LNCaP clone FGC (cell line): ENCODE data around the gene LRRC47.

Experiments
- DNase-seq: peaks from one replicate; pipeline ENCODE4 v3.0.0-alpha.2; 2011; ENCODE audit warnings: low read depth
- H3K4me3 ChIP-seq: 2 replicates; pipeline ENCODE4 v1.5.1; 2011; ENCODE audit warnings: mild to moderate bottlenecking, low read depth, low read length, control low read depth
- TF ChIP-seq, protein P1 (sequence below): IDR thresholded peaks from 2 replicates; pipeline ENCODE4 v1.5.1; 2012; ENCODE audit warnings: mild to moderate bottlenecking; ENCODE audit not compliant: control insufficient read depth, insufficient read depth; ENCODE audit errors: extremely low read depth

The LRRC47 gene

DNA sequence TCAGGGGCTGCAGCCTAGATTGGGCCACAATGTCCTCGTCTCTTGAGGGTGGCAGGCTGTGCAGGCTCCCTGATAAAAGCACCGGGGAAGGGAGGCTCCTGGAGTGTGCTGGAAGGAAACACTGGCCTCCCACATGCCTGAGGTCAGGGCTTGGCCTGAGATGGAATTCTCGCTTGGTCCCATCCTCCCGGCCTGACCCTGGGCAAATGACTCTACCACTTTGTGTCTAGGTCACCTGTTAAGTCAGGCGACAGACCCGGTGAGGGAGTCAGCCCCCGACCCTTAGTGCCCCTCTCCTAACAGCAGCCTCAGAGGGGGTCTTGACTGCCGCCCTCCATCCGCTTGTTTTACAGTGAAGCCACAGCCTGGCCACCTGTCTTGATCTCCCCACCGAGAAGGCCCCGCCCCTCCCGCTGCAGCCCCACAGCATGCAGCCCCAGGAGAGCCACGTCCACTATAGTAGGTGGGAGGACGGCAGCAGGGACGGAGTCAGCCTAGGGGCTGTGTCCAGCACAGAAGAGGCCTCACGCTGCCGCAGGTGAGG, 21.3 kb downstream of the LRRC47 start:
- no peak overlapping the region for H3K4me3 ChIP-seq
- no peak for DNase-seq
- TF ChIP-seq, protein P1, sequence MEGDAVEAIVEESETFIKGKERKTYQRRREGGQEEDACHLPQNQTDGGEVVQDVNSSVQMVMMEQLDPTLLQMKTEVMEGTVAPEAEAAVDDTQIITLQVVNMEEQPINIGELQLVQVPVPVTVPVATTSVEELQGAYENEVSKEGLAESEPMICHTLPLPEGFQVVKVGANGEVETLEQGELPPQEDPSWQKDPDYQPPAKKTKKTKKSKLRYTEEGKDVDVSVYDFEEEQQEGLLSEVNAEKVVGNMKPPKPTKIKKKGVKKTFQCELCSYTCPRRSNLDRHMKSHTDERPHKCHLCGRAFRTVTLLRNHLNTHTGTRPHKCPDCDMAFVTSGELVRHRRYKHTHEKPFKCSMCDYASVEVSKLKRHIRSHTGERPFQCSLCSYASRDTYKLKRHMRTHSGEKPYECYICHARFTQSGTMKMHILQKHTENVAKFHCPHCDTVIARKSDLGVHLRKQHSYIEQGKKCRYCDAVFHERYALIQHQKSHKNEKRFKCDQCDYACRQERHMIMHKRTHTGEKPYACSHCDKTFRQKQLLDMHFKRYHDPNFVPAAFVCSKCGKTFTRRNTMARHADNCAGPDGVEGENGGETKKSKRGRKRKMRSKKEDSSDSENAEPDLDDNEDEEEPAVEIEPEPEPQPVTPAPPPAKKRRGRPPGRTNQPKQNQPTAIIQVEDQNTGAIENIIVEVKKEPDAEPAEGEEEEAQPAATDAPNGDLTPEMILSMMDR, result no peak

DNA sequence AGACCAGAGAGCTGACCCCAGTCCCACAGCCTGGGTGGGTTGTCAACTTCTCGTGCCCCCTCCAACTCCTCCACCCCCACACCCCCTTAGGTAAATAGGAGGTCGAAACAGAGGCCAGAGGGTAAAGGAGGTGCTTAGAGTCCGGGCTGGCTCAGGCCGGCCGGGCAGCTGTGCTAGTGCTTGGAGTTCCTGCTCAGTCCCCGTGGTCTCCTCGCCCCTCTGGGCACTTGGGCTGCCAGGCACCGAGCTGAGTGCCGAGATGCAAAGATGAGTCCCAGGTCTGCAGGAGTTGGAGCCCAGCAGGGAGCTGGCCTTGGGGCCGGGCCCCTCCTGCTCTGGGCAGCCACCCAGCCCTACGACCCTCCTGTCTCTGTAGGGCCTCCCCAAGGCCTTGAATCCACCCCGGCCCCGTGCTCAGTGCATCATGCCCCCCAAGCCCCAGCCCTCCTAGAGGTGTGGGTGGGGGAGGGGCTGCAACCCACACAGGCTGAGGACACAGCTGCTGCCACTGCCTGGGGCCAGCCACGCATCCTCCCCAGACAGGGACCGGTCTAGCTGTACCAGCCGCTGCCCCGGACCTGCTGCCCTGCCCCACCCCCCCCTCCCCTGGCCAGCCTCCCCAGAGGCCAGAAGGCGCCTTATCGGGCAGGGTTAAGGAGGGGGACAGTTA, 21.9 kb downstream of the LRRC47 start:
- DNase-seq, result no peak
- TF ChIP-seq, protein P1, result no peak
- H3K4me3 ChIP-seq, result no peak overlapping the region

DNA sequence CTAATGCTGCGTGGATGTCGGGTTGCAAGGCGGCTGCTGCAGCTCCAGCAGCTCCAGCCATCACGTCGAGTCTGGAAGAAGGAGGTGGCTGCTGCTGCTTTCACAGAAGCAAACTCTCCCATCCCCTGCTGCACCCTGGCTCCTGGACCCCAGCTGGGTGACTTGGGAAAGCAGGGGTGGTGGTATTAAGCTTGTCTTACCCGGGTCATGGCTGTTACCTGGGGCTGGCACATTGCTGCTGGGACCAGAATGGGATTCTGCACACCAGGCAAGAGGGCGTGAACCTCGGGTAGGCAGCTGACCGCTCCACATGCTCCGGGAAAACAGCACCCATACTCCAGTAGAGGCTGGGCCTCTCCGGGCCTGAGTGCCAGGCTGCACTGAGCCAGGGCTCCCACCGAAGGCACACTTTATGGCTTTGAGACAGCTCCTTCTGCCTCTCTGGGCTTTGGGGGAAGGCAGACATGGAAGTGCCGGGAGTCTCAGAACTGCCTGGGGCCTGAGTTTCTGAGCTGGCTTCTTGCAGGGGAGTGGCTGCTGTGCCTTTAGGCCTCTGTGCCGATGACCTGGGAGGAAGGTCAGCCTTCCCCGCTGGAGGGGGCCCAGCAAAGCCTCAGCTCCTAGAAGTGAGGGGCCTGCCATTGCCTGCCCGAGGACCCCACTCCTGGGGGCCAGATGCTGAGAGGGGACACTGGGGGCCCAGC, 22.6 kb downstream of the LRRC47 start:
- TF ChIP-seq, protein P1, result no peak
- peak overlapping the region; percentile 63 for H3K4me3 ChIP-seq
- no peak for DNase-seq

DNA sequence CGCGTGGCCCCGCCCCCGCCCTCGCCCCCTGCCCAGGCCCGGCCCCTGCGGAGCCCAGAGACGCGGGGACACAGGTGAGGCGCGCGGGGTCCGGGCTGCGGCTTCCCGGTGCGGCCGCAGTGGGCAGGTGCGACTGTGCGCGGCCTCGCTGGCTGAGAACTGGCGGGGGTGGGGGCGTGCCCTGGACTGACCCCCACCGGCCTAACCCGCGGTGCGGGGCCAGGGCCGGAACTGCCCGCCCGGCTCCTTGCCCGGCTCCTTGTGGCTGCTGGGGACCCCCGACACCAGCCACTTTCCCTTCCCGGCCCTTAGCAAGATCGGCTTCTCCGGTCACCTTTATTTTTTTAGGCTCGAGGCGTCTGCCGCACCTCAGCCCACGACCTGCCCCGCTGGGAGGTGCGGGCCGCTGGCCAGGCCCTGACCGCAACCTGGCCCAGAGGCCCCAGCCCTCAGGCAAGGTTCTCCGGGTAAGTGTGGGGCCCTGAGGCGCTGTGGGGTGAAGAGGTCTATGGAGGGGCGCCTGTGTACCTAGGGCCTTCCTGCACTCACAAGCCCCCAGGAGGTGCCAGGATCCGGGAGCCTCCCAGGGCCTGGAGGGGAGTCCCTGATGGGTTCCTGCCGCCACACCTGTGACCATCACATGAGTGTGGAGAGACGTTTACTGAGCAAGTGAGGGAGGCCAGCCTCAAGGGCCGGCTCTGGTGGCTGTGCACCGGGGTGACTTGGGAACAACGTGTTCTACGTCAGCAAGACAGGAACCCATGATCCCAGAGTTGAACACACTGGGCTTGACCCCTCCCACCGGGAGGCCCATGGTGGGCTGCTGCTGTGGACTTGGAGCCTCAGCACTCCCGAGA, 23.4 kb downstream of the LRRC47 start, which contains the start of gene SMIM1:
TSS of gene SMIM1 (plus strand) at position 35 of the 857 bp plus-strand sequence. CDS start 2,625 bp downstream, outside the sequence.
- TF ChIP-seq, protein P1, result no peak
- DNase-seq, result no peak
- H3K4me3 ChIP-seq, result peak within 1 kb of the TSS; percentile 63

DNA sequence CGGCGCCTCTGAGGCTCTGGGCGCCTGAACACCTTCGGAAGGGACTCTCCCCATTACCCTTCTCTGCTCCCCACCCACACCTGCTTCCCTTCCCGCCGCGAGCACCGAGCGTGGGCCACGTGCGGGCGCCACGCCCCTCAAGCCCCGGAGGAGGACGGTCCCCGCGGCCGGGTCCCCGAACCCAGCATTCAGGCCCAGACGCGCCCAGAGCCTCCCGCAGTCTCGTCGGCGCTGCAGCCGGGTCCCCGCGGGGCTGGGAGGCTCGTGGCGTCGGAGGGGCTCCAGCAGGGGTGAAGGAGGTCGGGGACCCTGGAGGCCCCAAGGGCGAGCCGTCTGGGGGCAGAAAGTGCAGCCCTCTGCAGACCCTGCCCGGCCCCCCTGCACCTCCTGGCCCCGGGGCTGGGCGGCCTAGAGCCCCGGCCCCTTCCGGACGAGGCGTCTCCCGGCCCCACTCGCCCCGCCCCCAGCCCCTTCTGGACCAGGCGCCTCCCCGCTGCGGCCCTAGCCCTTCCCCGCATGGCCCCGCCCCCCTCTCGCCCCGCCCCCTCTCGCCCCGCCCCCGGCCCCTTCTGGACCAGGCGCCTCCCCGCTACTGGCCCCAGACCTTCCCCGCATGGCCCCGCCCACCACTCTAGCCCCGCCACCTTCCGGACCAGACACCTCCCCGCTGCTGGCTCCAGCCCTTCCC, 24.1 kb downstream of the LRRC47 start:
- DNase-seq, result peak; percentile 56
- TF ChIP-seq, protein P1, result no peak
- H3K4me3 ChIP-seq, result peak overlapping the region; percentile 63

DNA sequence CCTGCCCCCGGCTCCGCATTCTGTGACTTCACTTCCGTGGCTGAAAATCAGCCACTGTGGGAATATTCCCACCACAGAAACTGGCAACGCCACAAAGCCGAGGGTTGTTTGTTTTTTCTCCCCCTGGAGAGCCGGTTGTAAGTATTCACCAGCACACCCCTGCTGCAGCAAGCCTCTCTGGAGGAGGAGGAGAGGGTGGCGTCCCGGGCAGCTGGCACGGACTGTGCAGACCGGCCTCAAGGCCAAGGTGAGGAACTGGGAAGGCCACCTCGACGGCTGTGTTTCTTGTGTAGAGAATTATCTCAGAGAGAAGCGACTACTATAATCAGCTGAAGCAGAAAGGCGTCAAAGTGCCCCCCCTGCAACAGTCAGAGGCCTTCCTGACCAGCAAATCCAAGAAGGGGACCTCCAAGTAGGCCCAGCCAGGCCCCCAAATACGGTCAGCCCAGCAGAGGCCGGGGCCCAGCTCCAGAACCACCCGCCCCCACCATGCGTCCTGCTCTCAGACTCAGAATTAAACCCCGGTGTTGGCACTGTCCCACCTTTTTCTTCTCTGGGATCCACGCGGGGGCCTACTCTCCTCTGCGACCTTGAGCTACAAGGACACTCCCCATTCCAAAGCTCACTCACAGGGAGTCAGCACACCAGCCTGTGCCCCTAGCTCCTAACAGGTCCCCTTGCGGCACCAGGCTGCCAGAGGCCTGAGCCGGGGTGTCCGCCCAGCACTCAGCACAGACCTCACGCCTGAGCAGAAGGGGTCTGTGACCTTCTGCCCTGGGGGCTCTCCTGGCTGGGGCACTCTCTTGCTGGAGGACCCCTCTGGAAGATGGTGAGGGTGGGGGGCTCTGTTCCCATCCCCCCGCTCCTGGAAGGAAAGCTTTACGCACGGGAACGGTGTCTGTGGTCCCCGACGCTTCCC, 24.9 kb downstream of the LRRC47 start:
- TF ChIP-seq, protein P1, result no peak
- no peak for DNase-seq
- peak overlapping the region; percentile 59 for H3K4me3 ChIP-seq
